ENCODE measurements around the gene SLC44A1.

SLC44A1 gene

GRCh38 chr9:105405514-105406131, 161.2 kb downstream of the SLC44A1 start:
- Mint-ChIP-seq H3K9me3 (peaks cover 12% of the 10 kb centered on the region), H3K36me3 (ENCODE audit: low read depth) (peaks cover 2% of the 10 kb centered on the region), H3K4me3 (peak overlapping the region; percentile 47), H3K4me1 (peaks cover 20% of the 10 kb centered on the region), H3K27ac (peak overlapping the region; percentile 93), H3K27me3 (peaks cover 64% of the 10 kb centered on the region)
- DNase-seq, result peak; percentile 34
- ATAC-seq, result peak; percentile 95

- Mint-ChIP-seq H3K27ac (no peak overlapping the region), H3K4me3 (no peak overlapping the region), H3K27me3 (peaks cover 61% of the 10 kb centered on the region), H3K4me1 (peaks cover 20% of the 10 kb centered on the region), H3K36me3 (ENCODE audit: low read depth) (peaks cover 2% of the 10 kb centered on the region), H3K9me3 (peaks cover 14% of the 10 kb centered on the region)
- no peak for ATAC-seq
- no peak for DNase-seq
Observed at GRCh38 chr9:105406369-105406768, 161.9 kb downstream of the SLC44A1 start.

GRCh38 chr9:105413525-105413924, 169.1 kb downstream of the SLC44A1 start:
- Mint-ChIP-seq H3K36me3 (ENCODE audit: low read depth) (no peaks in the 10 kb centered on the region), H3K4me1 (no peaks in the 10 kb centered on the region), H3K9me3 (peaks cover 19% of the 10 kb centered on the region), H3K27ac (no peak overlapping the region), H3K27me3 (peaks cover 43% of the 10 kb centered on the region), H3K4me3 (no peak overlapping the region)
- DNase-seq (no peak), ATAC-seq (no peak)

GRCh38 chr9:105414947-105415661, 170.7 kb downstream of the SLC44A1 start:
- Mint-ChIP-seq H3K9me3 (peaks cover 14% of the 10 kb centered on the region), H3K27me3 (peaks cover 35% of the 10 kb centered on the region), H3K27ac (no peak overlapping the region), H3K4me1 (no peaks in the 10 kb centered on the region), H3K36me3 (ENCODE audit: low read depth) (no peaks in the 10 kb centered on the region), H3K4me3 (no peak overlapping the region)
- ATAC-seq, result no peak
- DNase-seq, result peak; percentile 61

- H3K27me3 Mint-ChIP-seq, result peaks cover 33% of the 10 kb centered on the region
Observed at GRCh38 chr9:105415662-105415980, 171.2 kb downstream of the SLC44A1 start.

GRCh38 chr9:105416840-105417239, 172.4 kb downstream of the SLC44A1 start:
- peaks cover 26% of the 10 kb centered on the region for H3K27me3 Mint-ChIP-seq
- no peaks in the 10 kb centered on the region for H3K36me3 Mint-ChIP-seq (ENCODE audit: low read depth)
- no peak overlapping the region for H3K4me3 Mint-ChIP-seq
- H3K4me1 Mint-ChIP-seq, result no peaks in the 10 kb centered on the region
- no peak overlapping the region for H3K27ac Mint-ChIP-seq
- peaks cover 4% of the 10 kb centered on the region for H3K9me3 Mint-ChIP-seq
- no peak for DNase-seq
- peak; percentile 15 for ATAC-seq

More at GRCh38 chr9:105415662-105415980, 171.2 kb downstream of the SLC44A1 start:
- DNase-seq (no peak), ATAC-seq (no peak)
- Mint-ChIP-seq H3K4me1 (no peaks in the 10 kb centered on the region), H3K4me3 (no peak overlapping the region), H3K27ac (no peak overlapping the region), H3K36me3 (ENCODE audit: low read depth) (no peaks in the 10 kb centered on the region), H3K9me3 (peaks cover 10% of the 10 kb centered on the region)

GRCh38 chr9:105418588-105419500, 174.4 kb downstream of the SLC44A1 start:
- no peak for DNase-seq
- Mint-ChIP-seq H3K27ac (no peak overlapping the region), H3K27me3 (peaks cover 10% of the 10 kb centered on the region), H3K4me3 (no peak overlapping the region), H3K9me3 (no peaks in the 10 kb centered on the region), H3K36me3 (ENCODE audit: low read depth) (no peaks in the 10 kb centered on the region), H3K4me1 (no peaks in the 10 kb centered on the region)
- no peak for ATAC-seq

GRCh38 chr9:105419816-105420597, 175.6 kb downstream of the SLC44A1 start:
- Mint-ChIP-seq H3K36me3 (ENCODE audit: low read depth) (no peaks in the 10 kb centered on the region), H3K4me3 (no peak overlapping the region), H3K9me3 (no peaks in the 10 kb centered on the region), H3K4me1 (no peaks in the 10 kb centered on the region), H3K27ac (no peak overlapping the region), H3K27me3 (peaks cover 4% of the 10 kb centered on the region)
- DNase-seq (no peak), ATAC-seq (no peak)

- DNase-seq (no peak), ATAC-seq (no peak)
- Mint-ChIP-seq H3K36me3 (ENCODE audit: low read depth) (no peaks in the 10 kb centered on the region), H3K27ac (no peak overlapping the region), H3K4me3 (no peak overlapping the region), H3K9me3 (no peaks in the 10 kb centered on the region), H3K27me3 (no peaks in the 10 kb centered on the region), H3K4me1 (no peaks in the 10 kb centered on the region)
Observed at GRCh38 chr9:105421154-105421553, 176.7 kb downstream of the SLC44A1 start.

- Mint-ChIP-seq H3K36me3 (ENCODE audit: low read depth) (no peaks in the 10 kb centered on the region), H3K4me1 (no peaks in the 10 kb centered on the region), H3K27me3 (no peaks in the 10 kb centered on the region), H3K9me3 (no peaks in the 10 kb centered on the region), H3K27ac (no peak overlapping the region), H3K4me3 (no peak overlapping the region)
- no peak for ATAC-seq
- DNase-seq, result no peak
Observed at GRCh38 chr9:105421864-105422263, 177.4 kb downstream of the SLC44A1 start.

GRCh38 chr9:105425816-105426433, 181.5 kb downstream of the SLC44A1 start:
- H3K4me3 Mint-ChIP-seq, result no peak overlapping the region
- no peaks in the 10 kb centered on the region for H3K27me3 Mint-ChIP-seq
- no peaks in the 10 kb centered on the region for H3K36me3 Mint-ChIP-seq (ENCODE audit: low read depth)
- H3K4me1 Mint-ChIP-seq, result no peaks in the 10 kb centered on the region
- H3K9me3 Mint-ChIP-seq, result no peaks in the 10 kb centered on the region
- DNase-seq (no peak), ATAC-seq (no peak)
- H3K27ac Mint-ChIP-seq, result no peak overlapping the region

GRCh38 chr9:105426657-105427056, 182.2 kb downstream of the SLC44A1 start:
- Mint-ChIP-seq H3K27ac (no peak overlapping the region), H3K27me3 (no peaks in the 10 kb centered on the region), H3K9me3 (no peaks in the 10 kb centered on the region), H3K4me1 (no peaks in the 10 kb centered on the region), H3K4me3 (no peak overlapping the region), H3K36me3 (ENCODE audit: low read depth) (no peaks in the 10 kb centered on the region)
- DNase-seq, result no peak
- no peak for ATAC-seq

GRCh38 chr9:105431424-105432246, 187.2 kb downstream of the SLC44A1 start:
- peaks cover 2% of the 10 kb centered on the region for H3K27me3 Mint-ChIP-seq
- no peak for DNase-seq
- ATAC-seq, result no peak
- no peaks in the 10 kb centered on the region for H3K4me1 Mint-ChIP-seq
- no peaks in the 10 kb centered on the region for H3K9me3 Mint-ChIP-seq
- no peak overlapping the region for H3K4me3 Mint-ChIP-seq
- H3K27ac Mint-ChIP-seq, result no peak overlapping the region
- no peaks in the 10 kb centered on the region for H3K36me3 Mint-ChIP-seq (ENCODE audit: low read depth)
